Measurements from ENCODE around the gene CCDC63.

Gene CCDC63

DNA sequence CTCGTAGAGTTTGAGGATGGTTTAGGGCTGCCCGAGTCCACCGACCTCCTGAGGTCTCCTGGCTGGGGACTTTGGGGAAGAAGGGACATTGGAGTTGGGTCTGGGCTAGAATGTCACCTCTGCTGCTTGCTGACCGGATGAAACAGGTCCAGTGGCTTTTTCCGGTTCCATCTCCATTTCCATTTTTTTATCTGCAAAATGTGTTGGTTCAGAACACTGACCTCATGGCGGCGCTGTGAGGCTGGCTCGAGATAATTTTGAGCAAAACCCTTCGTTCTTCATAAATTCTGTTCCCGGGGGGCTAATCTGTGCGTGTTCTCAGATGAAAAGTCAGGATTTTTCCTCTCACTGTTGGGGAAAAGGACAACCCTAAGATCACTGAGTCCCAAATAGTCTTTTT is 85.3 kb downstream of the CCDC63 start:
- DNase-seq (ENCODE audit: low read depth), result no peak
- H3K4me3 ChIP-seq (ENCODE audit: low read length), result no peak overlapping the region
- TF ChIP-seq, protein P1, sequence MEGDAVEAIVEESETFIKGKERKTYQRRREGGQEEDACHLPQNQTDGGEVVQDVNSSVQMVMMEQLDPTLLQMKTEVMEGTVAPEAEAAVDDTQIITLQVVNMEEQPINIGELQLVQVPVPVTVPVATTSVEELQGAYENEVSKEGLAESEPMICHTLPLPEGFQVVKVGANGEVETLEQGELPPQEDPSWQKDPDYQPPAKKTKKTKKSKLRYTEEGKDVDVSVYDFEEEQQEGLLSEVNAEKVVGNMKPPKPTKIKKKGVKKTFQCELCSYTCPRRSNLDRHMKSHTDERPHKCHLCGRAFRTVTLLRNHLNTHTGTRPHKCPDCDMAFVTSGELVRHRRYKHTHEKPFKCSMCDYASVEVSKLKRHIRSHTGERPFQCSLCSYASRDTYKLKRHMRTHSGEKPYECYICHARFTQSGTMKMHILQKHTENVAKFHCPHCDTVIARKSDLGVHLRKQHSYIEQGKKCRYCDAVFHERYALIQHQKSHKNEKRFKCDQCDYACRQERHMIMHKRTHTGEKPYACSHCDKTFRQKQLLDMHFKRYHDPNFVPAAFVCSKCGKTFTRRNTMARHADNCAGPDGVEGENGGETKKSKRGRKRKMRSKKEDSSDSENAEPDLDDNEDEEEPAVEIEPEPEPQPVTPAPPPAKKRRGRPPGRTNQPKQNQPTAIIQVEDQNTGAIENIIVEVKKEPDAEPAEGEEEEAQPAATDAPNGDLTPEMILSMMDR (conservative IDR thresholded peaks at IDR 0.05; ENCODE audit: low read length), result 0 out of 2 replicates have a peak, but pooled peaks have one; percentile 7

DNA sequence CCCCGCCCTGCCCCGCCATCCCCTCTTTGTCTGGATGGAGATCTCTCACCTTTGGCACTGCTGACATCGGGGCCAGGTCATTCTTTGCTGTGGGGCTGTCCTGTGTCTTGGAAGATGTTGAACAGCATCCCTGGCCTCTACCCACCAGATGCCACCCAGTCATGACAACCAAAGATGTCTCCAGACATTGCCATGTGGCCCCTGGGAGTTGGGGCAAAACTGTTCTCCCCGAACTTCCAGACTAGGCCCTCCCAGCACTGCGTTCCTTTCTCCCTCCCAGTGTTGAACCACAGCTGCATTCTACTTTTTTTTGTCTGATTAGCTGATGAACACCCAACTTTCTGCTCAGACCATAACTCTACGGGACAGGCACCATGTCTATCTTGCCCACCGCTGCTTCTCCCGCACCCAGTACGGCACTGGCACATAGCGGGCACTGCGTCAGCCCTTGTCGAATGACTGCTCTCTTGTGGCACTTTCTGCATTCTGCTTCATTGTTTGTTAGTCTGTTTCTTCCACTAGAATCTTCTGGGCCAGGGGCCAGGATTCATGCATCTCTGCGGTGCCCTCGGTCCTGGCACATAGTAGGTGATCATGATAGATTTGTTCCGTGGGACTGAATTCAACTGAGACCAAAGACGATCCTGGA is 86.7 kb downstream of the CCDC63 start:
- TF ChIP-seq, protein P1 (conservative IDR thresholded peaks at IDR 0.05; ENCODE audit: low read length), result no peak
- H3K4me3 ChIP-seq (ENCODE audit: low read length), result no peak overlapping the region
- DNase-seq (ENCODE audit: low read depth), result no peak

DNA sequence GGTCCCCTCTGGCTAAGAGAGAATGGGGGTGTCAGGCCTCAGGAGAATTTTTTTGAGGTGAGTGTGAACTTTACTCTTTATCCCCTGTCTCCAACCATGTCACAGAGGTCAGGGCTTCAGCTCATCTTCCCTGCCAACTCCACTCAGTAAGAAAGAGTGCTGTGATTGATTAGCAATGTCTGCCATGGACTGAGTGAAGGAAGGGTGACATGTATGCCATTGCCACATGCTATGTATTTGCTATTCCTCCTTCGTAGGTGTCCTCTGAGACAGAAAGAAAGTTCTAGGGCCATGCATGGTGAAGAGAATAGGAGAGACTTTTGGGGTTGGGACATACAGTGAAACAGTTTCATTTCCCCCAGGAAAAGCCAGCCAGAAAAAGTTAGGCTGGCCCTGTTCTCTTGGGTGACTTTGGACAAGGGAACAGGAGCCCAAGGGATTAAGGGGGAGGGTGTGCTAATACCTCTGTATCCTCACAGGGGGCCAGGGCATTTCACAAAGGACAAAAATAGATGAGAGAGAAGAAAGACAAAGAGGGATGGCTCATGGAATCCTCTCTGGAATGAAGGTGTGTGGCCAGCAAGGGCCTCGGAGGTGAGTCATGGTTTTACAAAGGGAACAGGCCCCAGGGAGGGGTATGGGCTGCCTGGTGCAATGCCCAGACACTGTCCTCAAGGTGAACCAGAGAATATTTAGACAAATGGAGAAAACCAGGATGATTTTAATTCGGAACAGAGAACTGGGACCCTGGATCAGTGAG is 87.5 kb downstream of the CCDC63 start:
- H3K4me3 ChIP-seq (ENCODE audit: low read length), result no peak overlapping the region
- TF ChIP-seq, protein P1 (conservative IDR thresholded peaks at IDR 0.05; ENCODE audit: low read length), result no peak
- DNase-seq (ENCODE audit: low read depth), result peak; percentile 13

DNA sequence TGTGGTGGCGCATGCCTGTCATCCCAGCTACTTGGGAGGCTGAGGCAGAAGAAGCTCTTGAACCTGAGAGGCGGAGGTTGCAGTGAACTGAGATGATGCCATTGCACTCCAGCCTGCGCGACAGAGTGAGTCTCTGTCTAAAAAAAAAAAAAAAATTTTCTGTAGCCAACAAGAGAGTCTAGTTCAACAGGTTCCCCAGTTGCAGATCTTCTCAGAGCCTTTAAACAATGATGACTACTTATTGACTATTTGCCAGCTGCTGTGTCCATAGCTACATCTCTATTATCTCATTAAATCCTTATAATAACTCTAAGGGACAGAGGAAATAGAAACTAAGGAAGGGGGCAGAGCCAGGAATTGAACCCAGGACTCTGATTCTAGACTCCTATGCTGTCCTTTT is 88.8 kb downstream of the CCDC63 start:
- TF ChIP-seq, protein P1 (conservative IDR thresholded peaks at IDR 0.05; ENCODE audit: low read length), result no peak
- H3K4me3 ChIP-seq (ENCODE audit: low read length), result no peak overlapping the region
- DNase-seq (ENCODE audit: low read depth), result no peak

DNA sequence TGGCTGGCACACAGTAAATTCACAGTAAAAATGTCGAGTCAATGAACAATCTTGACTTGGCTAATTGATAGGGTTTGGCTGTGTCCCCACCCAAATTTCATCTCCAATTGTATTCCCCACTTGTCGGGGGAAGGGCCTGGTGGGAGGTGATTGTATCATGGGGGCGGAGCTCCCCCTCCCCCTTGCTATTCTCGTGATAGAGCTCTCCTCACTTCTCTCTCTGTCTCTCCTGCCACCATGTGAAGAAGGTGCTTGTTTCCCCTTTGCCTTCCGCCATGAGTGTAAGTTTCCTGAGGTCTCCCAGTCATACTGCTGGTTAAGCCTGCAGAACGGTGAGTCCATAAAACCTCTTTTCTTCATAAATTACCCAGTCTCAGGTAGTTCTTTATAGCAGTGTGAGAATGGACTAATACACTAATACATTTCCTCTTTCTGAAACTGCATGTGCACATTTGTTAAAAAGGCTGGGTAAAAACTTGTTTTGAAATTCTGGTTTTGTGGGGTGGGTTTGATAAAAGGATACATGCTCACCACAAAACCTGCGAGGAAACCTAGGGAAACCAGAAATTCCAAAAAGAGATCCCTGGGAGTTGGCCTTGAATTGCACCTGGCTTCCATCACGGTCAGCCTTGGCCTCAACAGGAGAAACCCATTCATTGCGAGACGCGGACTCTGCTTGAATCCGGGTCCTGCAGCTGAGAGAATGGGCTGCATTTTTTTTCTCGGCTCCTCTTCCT is 89.7 kb downstream of the CCDC63 start:
- no peak overlapping the region for H3K4me3 ChIP-seq (ENCODE audit: low read length)
- DNase-seq (ENCODE audit: low read depth), result no peak
- TF ChIP-seq, protein P1 (conservative IDR thresholded peaks at IDR 0.05; ENCODE audit: low read length), result no peak

DNA sequence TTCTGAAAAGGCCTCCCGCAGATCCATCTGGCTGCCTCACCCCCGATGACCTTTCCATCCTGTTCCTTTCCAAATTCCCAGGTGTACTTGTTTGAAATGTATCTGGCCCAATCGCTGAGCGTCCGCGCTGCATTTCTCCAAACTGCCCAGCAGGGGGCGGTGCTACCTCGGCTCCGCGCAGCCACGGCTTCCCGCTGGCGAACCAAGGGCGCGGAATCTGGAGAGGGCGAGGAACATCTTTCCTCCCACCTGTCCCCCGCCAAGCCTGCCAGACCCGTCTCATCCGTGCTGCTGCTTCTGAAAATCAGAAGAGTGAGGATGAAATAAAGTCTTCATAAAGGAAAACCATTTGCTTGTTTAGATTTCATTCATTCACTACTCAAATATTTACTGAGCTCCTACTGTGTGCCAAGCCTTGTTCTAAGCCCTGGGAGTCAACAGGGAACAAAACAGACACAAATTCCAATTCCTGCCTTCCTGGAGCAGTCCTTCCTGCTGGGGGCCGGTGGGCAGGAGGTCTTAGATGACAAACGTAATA is 90.4 kb downstream of the CCDC63 start:
- DNase-seq (ENCODE audit: low read depth), result peak; percentile 17
- TF ChIP-seq, protein P1 (conservative IDR thresholded peaks at IDR 0.05; ENCODE audit: low read length), result peak; percentile 86
- no peak overlapping the region for H3K4me3 ChIP-seq (ENCODE audit: low read length)
